GM21825 (cell line): ENCODE measurements around the gene ACSL6.

Experiments
- ATAC-seq: cut with Tn5 transposase; IDR thresholded peaks from one replicate; pipeline ENCODE4 v1.9.1; 2021; ENCODE audit warnings: mild to moderate bottlenecking, moderate library complexity; ENCODE audit not compliant: unreplicated experiment

The ACSL6 gene

GRCh38 chr5:132001647-132002561 lies 9.6 kb downstream of the ACSL6 start:
- no peak for ATAC-seq

- no peak for ATAC-seq
These were observed 10.6 kb downstream of the ACSL6 start for GRCh38 chr5:132000677-132001453.

- ATAC-seq, result no peak
These were observed 11.3 kb downstream of the ACSL6 start for GRCh38 chr5:132000241-132000490.

- no peak for ATAC-seq
These were observed 11.8 kb downstream of the ACSL6 start for GRCh38 chr5:131999441-132000240.

GRCh38 chr5:131999041-131999440 lies 12.4 kb downstream of the ACSL6 start:
- ATAC-seq, result no peak

- no peak for ATAC-seq
These were observed 12.9 kb downstream of the ACSL6 start for GRCh38 chr5:131998431-131999040.

GRCh38 chr5:131997727-131998117 lies 13.7 kb downstream of the ACSL6 start:
- no peak for ATAC-seq

GRCh38 chr5:131997026-131997726 lies 14.3 kb downstream of the ACSL6 start:
- ATAC-seq, result no peak

- no peak for ATAC-seq
These were observed 15.0 kb downstream of the ACSL6 start for GRCh38 chr5:131996210-131997025.

- no peak for ATAC-seq
These were observed 16.8 kb downstream of the ACSL6 start for GRCh38 chr5:131994533-131995226.

- no peak for ATAC-seq
These were observed 17.4 kb downstream of the ACSL6 start for GRCh38 chr5:131994090-131994489.

- no peak for ATAC-seq
These were observed 17.8 kb downstream of the ACSL6 start for GRCh38 chr5:131993676-131994075.

- no peak for ATAC-seq
These were observed 19.1 kb downstream of the ACSL6 start for GRCh38 chr5:131992370-131992769.

- ATAC-seq, result no peak
These were observed 19.7 kb downstream of the ACSL6 start for GRCh38 chr5:131991593-131992324.

- ATAC-seq, result no peak
These were observed 20.7 kb downstream of the ACSL6 start for GRCh38 chr5:131990716-131991115.

GRCh38 chr5:131988601-131989000 lies 22.9 kb downstream of the ACSL6 start:
- ATAC-seq, result no peak

- no peak for ATAC-seq
These were observed 24.2 kb downstream of the ACSL6 start for GRCh38 chr5:131987251-131987650.

GRCh38 chr5:131986161-131986912 lies 25.1 kb downstream of the ACSL6 start:
- no peak for ATAC-seq
